Skeletal muscle tissue (tissue), 4 donors: ENCODE results near the gene MYCBPAP. TPM values are rescaled to one million over a fixed set of nuclear protein-coding genes. Genes with fewer than 3 reads are reported as not detected.

Experiments
- H3K27ac ChIP-seq: one replicate; pipeline ENCODE4 v1.7.0; 2013; ENCODE audit warnings: mild to moderate bottlenecking, low read depth, low read length, inconsistent platforms
- H3K27me3 ChIP-seq, 3 donors: one replicate each; pipeline ENCODE4 v1.7.0; 2013; ENCODE audit warnings: low read length in 3 of 3; ENCODE audit not compliant: control insufficient read depth in 3 of 3, insufficient read depth in 3 of 3
- H3K36me3 ChIP-seq, 3 donors: one replicate each; pipeline ENCODE4 v1.7.0; 2013; ENCODE audit warnings: low read length in 3 of 3; ENCODE audit not compliant: control insufficient read depth in 3 of 3, insufficient read depth in 3 of 3
- H3K4me1 ChIP-seq, 3 donors: one replicate each; pipeline ENCODE4 v1.7.0; 2013; ENCODE audit warnings: low read length in 3 of 3, mild to moderate bottlenecking in 3 of 3; ENCODE audit not compliant: control insufficient read depth in 3 of 3, insufficient read depth in 3 of 3
- H3K4me3 ChIP-seq, 3 donors: one replicate each; pipeline ENCODE4 v1.7.0; 2013; ENCODE audit warnings: low read length in 3 of 3
- H3K9ac ChIP-seq, 3 donors: one replicate each; pipeline ENCODE4 v1.7.0; 2013; ENCODE audit warnings: low read length in 3 of 3, mild to moderate bottlenecking in 3 of 3, moderate library complexity in 2 of 3, low read depth in 1 of 3
- H3K9me3 ChIP-seq, 3 donors: one replicate each; pipeline ENCODE4 v1.7.0; 2013; ENCODE audit warnings: low read length in 3 of 3; ENCODE audit not compliant: control insufficient read depth in 3 of 3
- total RNA-seq: library from RNA; depleted of rRNA; stranded (reverse); fragments of >200 nt; gene quantifications from one replicate; pipeline ENCODE4 v1.2.3, GENCODE V29; 2014
- donor health status: Osteomylitis.

MYCBPAP gene
- total RNA-seq, 1 donor from 2014 or later: under 0.01 TPM

GRCh38 chr17:50541716-50542688 lies 33.8 kb downstream of the MYCBPAP start:
- Histone ChIP-seq H3K4me3 (peak overlapping the region; percentile 62 to 78 (median 72)), H3K9ac (peak overlapping the region; percentile 74 to 85 (median 74)), H3K27ac (no peak overlapping the region), H3K27me3 (no peaks in the 10 kb centered on the region), H3K4me1 (peaks cover 21 to 24% (median 22%) of the 10 kb centered on the region in 3 donors), H3K9me3 (no peaks in the 10 kb centered on the region), H3K36me3 (peaks cover 0 to 2% (median 0%) of the 10 kb centered on the region in 3 donors)

DNA sequence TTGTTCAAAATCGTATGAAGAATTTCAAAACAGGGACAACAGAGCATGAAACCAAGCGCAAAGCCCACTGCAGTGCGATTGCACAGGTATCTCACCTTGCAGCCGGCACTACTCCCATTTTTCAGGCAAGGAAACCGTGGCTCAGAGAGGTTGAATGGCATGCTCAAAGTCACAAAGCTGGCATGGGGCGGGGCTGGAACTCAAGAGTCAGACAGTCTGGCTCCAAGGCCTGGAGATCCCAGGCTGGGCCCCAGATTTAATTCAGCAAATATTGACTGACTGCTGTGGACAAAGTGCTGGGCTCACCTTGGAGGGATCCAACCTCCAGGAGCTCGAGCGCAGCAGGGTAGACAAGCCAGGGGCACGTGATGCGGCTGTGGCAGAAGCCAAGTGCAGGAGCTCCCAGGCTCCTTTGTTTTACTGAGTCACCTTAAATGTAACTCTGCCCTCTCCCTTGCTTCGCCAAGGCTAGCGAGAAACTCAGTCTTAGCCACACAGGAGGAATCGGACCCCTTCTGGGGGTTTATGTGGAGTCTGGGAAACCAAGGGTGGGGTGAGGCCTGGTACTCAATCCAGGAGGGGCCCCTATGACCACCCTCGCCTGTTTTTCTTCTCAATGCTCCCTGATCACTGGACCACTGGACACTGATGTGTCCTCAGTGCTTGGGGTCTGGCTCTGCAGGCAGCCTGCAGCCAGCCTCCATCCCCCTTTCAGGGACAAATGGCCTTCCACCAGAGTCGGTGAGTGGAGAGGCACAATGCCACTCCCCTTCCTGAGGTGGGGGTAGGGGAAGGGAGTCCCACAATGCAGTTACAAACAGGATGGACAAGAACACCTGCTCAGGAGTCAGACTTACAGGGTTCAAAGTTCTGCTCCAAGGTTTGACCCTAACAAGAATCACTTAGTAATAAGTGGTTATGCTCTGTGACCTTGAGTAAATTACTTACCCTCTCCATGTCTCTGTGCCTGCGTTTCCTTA lies 34.8 kb downstream of the MYCBPAP start:
- Histone ChIP-seq H3K36me3 (peaks cover 0 to 2% (median 0%) of the 10 kb centered on the region in 3 donors), H3K27me3 (no peaks in the 10 kb centered on the region), H3K4me1 (peaks cover 27 to 33% (median 28%) of the 10 kb centered on the region in 3 donors), H3K9ac (peak overlapping the region in 1 of 3 donors; percentile 85), H3K9me3 (no peaks in the 10 kb centered on the region), H3K4me3 (peak overlapping the region in 2 of 3 donors; percentile 72 to 78), H3K27ac (no peak overlapping the region)

- no peaks in the 10 kb centered on the region for H3K27me3 ChIP-seq
- no peak overlapping the region for H3K27ac ChIP-seq
- peaks cover 28 to 37% (median 30%) of the 10 kb centered on the region in 3 donors for H3K4me1 ChIP-seq
- no peak overlapping the region for H3K4me3 ChIP-seq
- H3K9me3 ChIP-seq: no peaks in the 10 kb centered on the region
- peaks cover 4 to 8% (median 8%) of the 10 kb centered on the region in 3 donors for H3K36me3 ChIP-seq
- no peak overlapping the region for H3K9ac ChIP-seq
These were observed 36.3 kb downstream of the MYCBPAP start for GRCh38 chr17:50544516-50544915.

DNA sequence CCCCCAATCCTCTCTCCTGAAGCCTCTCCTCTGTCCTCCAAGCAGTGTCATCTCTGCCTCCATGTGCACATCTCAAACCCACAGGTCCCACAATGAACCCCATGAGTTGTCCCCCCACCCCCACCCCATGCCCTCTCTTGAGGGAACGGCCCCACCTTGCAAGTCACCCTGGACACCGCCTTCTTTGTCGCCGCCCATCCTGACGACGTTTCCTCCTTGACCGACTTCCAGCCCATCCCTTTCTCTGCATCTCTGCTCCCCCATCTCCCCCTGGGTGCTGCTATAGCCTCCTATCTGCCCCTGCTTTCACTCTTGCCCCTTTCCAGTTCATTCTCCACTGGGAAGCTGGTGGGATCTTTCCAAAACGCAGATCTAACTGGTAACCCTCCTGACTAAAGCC lies 37.1 kb downstream of the MYCBPAP start:
- Histone ChIP-seq H3K4me1 (peaks cover 28 to 37% (median 31%) of the 10 kb centered on the region in 3 donors), H3K4me3 (no peak overlapping the region), H3K9ac (no peak overlapping the region), H3K36me3 (peaks cover 10 to 14% (median 12%) of the 10 kb centered on the region in 3 donors), H3K27me3 (no peaks in the 10 kb centered on the region), H3K27ac (no peak overlapping the region), H3K9me3 (no peaks in the 10 kb centered on the region)

- Histone ChIP-seq H3K4me1 (peaks cover 20 to 35% (median 34%) of the 10 kb centered on the region in 3 donors), H3K36me3 (peaks cover 12 to 21% (median 20%) of the 10 kb centered on the region in 3 donors), H3K4me3 (peak overlapping the region; percentile 66 to 87 (median 84)), H3K27ac (no peak overlapping the region), H3K9ac (peak overlapping the region; percentile 24 to 94 (median 61)), H3K9me3 (no peaks in the 10 kb centered on the region), H3K27me3 (no peaks in the 10 kb centered on the region)
These were observed 38.4 kb downstream of the MYCBPAP start for GRCh38 chr17:50546701-50547034.

GRCh38 chr17:50547035-50547735 lies 38.9 kb downstream of the MYCBPAP start, which contains the start of gene SPATA20:
SPATA20 (plus strand) TSS chr17:50547174; CDS start chr17:50547209, 35 bp downstream.
- Histone ChIP-seq H3K27ac (peak within 1 kb of the TSS; percentile 55), H3K36me3 (peaks cover 12 to 26% (median 23%) of the 10 kb centered on the region in 3 donors), H3K27me3 (no peaks in the 10 kb centered on the region), H3K9ac (peak within 1 kb of the TSS; percentile 75 to 94 (median 80)), H3K4me3 (peak within 1 kb of the TSS; percentile 66 to 87 (median 84)), H3K9me3 (no peaks in the 10 kb centered on the region), H3K4me1 (peaks cover 19 to 33% (median 32%) of the 10 kb centered on the region in 3 donors)

- H3K27ac ChIP-seq: peak overlapping the region; percentile 55
- H3K4me1 ChIP-seq: peaks cover 14 to 28% (median 27%) of the 10 kb centered on the region in 3 donors
- H3K36me3 ChIP-seq: peaks cover 12 to 26% (median 23%) of the 10 kb centered on the region in 3 donors
- no peaks in the 10 kb centered on the region for H3K9me3 ChIP-seq
- peak overlapping the region in 2 of 3 donors; percentile 80 to 94 for H3K9ac ChIP-seq
- no peaks in the 10 kb centered on the region for H3K27me3 ChIP-seq
- peak overlapping the region; percentile 65 to 87 (median 84) for H3K4me3 ChIP-seq
These were observed 39.5 kb downstream of the MYCBPAP start for GRCh38 chr17:50547736-50548083.

DNA sequence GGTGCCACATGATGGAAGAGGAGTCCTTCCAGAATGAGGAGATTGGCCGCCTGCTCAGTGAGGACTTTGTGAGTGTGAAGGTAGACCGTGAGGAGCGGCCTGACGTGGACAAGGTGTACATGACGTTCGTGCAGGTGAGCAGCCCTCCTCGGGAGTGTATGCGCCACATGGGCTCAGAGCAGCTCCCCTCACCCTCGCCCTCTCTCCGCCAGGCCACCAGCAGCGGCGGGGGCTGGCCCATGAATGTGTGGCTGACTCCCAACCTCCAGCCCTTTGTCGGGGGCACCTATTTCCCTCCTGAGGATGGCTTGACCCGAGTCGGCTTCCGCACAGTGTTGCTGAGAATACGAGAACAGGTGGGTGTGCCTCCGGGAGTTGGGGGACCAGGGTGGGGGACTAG lies 40.6 kb downstream of the MYCBPAP start:
- H3K36me3 ChIP-seq: peaks cover 12 to 29% (median 23%) of the 10 kb centered on the region in 3 donors
- H3K9me3 ChIP-seq: no peaks in the 10 kb centered on the region
- H3K27ac ChIP-seq: no peak overlapping the region
- H3K27me3 ChIP-seq: no peaks in the 10 kb centered on the region
- H3K4me3 ChIP-seq: no peak overlapping the region
- H3K9ac ChIP-seq: no peak overlapping the region
- H3K4me1 ChIP-seq: peaks cover 11 to 26% (median 24%) of the 10 kb centered on the region in 3 donors
